HEK293T (cell line): ENCODE results near the gene IL15RA.

Experiments used
- ELF4 ChIP-seq: fragments of 450-650 bp; IDR thresholded peaks from 2 replicates; pipeline ENCODE4 v1.6.1; 2017; ENCODE audit warnings: antibody characterized with exemption
- FOXA1 ChIP-seq: fragments of 450-650 bp; IDR thresholded peaks from 2 replicates; pipeline ENCODE4 v1.6.1; 2016; ENCODE audit warnings: mild to moderate bottlenecking
- FOXM1 ChIP-seq: fragments of 450-650 bp; IDR thresholded peaks from 2 replicates; pipeline ENCODE4 v1.6.1; 2017; ENCODE audit warnings: mild to moderate bottlenecking, borderline replicate concordance
- NFRKB ChIP-seq: fragments of 450-650 bp; IDR thresholded peaks from 2 replicates; pipeline ENCODE4 v1.6.1; 2016; ENCODE audit warnings: mild to moderate bottlenecking, moderate library complexity
- SP1 ChIP-seq: fragments of 450-650 bp; IDR thresholded peaks from 2 replicates; pipeline ENCODE4 v1.6.1; 2017
- SUZ12 ChIP-seq: fragments of 450-650 bp; IDR thresholded peaks from 2 replicates; pipeline ENCODE4 v1.6.1; 2016; ENCODE audit warnings: mild to moderate bottlenecking

- TF ChIP-seq ELF4 (no peak), FOXA1 (no peak), FOXM1 (no peak), SUZ12 (no peak), NFRKB (no peak), SP1 (no peak)
These were observed 36.3 kb upstream of the IL15RA start for GRCh38 chr10:6013413-6014192.
